Measurements from ENCODE around the gene ALOX15B.

GRCh38 chr17:8075081-8075480, 36.2 kb downstream of the ALOX15B start:
- TF ChIP-seq CTCF (IDR thresholded peaks at IDR 0.05), result no peak
- TF ChIP-seq TCF12 (IDR thresholded peaks at IDR 0.05), result no peak
- no peak for TF ChIP-seq MAX (IDR thresholded peaks at IDR 0.05; ENCODE audit: low read depth)
